Naive thymus-derived CD4-positive, alpha-beta T cell (primary cell): ENCODE data around the gene DBNL. TPM values are rescaled to one million over a fixed set of nuclear protein-coding genes. Genes with fewer than 3 reads are reported as not detected.

Source experiments
- ATAC-seq: fragments of 150-1000 bp; cut with Tn5 transposase; 2 replicates; pipeline ENCODE4 v1.10.0; 2021; ENCODE audit warnings: mild to moderate bottlenecking, moderate library complexity
- CTCF ChIA-PET: fragments of 350-600 bp; sonication (Branson Sonifier 250); formaldehyde crosslinking; loops from one replicate; lab custom pipeline; 2021; ENCODE audit warnings: antibody characterized with exemption; lab: Charles Lee
- POLR2A ChIA-PET: fragments of 350-600 bp; sonication (Branson Sonifier 250); formaldehyde crosslinking; loops from one replicate; lab custom pipeline; 2021; ENCODE audit warnings: antibody characterized with exemption, inconsistent platforms; lab: Charles Lee
- DNase-seq, 9 donors: peaks; one replicate each; pipeline versions ENCODE4 v3.0.0 to v3.0.0-alpha.2; 2020 to 2022; ENCODE audit warnings: mixed read lengths in 1 of 9
- H3K27ac ChIP-seq: one replicate; pipeline ENCODE4 v1.7.0; 2013; ENCODE audit warnings: mild to moderate bottlenecking, low read depth, low read length, moderate library complexity
- H3K27me3 ChIP-seq, 2 donors: one replicate each; pipeline ENCODE4 v1.7.0; 2013; ENCODE audit warnings: low read length in 2 of 2, mild to moderate bottlenecking in 2 of 2, moderate library complexity in 2 of 2; ENCODE audit not compliant: control insufficient read depth in 2 of 2, insufficient read depth in 2 of 2
- H3K36me3 ChIP-seq, 3 experiments: 1 replicate in 2 of 3; 2 replicates in 1 of 3; pipeline ENCODE4 v1.7.0; 2013; ENCODE audit warnings: low read length in 3 of 3, mild to moderate bottlenecking in 3 of 3, moderate library complexity in 1 of 3; ENCODE audit not compliant: insufficient read depth in 3 of 3, control insufficient read depth in 2 of 3
- H3K4me1 ChIP-seq, 2 donors: one replicate each; pipeline ENCODE4 v1.7.0; 2013; ENCODE audit warnings: low read length in 2 of 2, mild to moderate bottlenecking in 2 of 2, moderate library complexity in 1 of 2; ENCODE audit not compliant: control insufficient read depth in 2 of 2, insufficient read depth in 2 of 2
- H3K4me3 ChIP-seq: 2 replicates; pipeline ENCODE4 v1.7.0; 2013; ENCODE audit warnings: mild to moderate bottlenecking, low read length
- H3K9me3 ChIP-seq, 3 experiments: 1 replicate in 2 of 3; 2 replicates in 1 of 3; pipeline ENCODE4 v1.7.0; 2013; ENCODE audit warnings: low read length in 3 of 3; ENCODE audit not compliant: control insufficient read depth in 2 of 3
- H3K27ac Mint-ChIP-seq, 9 donors: one replicate each; pipeline ENCODE4 v1.8.0; 2020 to 2022; ENCODE audit warnings: mixed read lengths in 9 of 9, mild to moderate bottlenecking in 8 of 9, moderate library complexity in 5 of 9, inconsistent platforms in 2 of 9
- H3K27me3 Mint-ChIP-seq, 5 donors: one replicate each; pipeline ENCODE4 v1.8.0; 2021 to 2022; ENCODE audit warnings: mixed read lengths in 5 of 5, mild to moderate bottlenecking in 1 of 5
- H3K36me3 Mint-ChIP-seq, 5 donors: one replicate each; pipeline ENCODE4 v1.8.0; 2020 to 2022; ENCODE audit warnings: mixed read lengths in 5 of 5, mild to moderate bottlenecking in 3 of 5, inconsistent platforms in 1 of 5
- H3K4me1 Mint-ChIP-seq, 7 donors: one replicate each; pipeline ENCODE4 v1.8.0; 2020 to 2022; ENCODE audit warnings: mixed read lengths in 7 of 7, mild to moderate bottlenecking in 3 of 7, inconsistent platforms in 1 of 7
- H3K4me3 Mint-ChIP-seq, 10 donors: one replicate each; pipeline ENCODE4 v1.8.0; 2020 to 2022; ENCODE audit warnings: mild to moderate bottlenecking in 10 of 10, mixed read lengths in 10 of 10, moderate library complexity in 6 of 10, inconsistent platforms in 2 of 10
- H3K9me3 Mint-ChIP-seq, 11 donors: one replicate each; pipeline ENCODE4 v1.8.0; 2020 to 2022; ENCODE audit warnings: mixed read lengths in 11 of 11, mild to moderate bottlenecking in 4 of 11, inconsistent platforms in 1 of 11, moderate library complexity in 1 of 11
- intact Hi-C, 2 donors: fragments of 100-400 bp; cut with micrococcal nuclease; formaldehyde crosslinking; loops; one replicate each; pipeline ENCODE4 v1.15.1; 2023
- polyA plus RNA-seq, 2 donors: library from polyadenylated mRNA; unstranded; fragments of 300-500 nt; fragmentation: Illumina TruSeq; gene quantifications; one replicate each; pipeline ENCODE4 v1.2.3, GENCODE V29; 2021
- total RNA-seq, 6 experiments: library from RNA in 5 of 6; stranded (reverse) in 5 of 6; gene quantifications; 1 replicate in 5 of 6; 2 replicates in 1 of 6; pipeline ENCODE4 v1.2.3 and lab custom pipeline; 2021 to 2026

DBNL gene
- total and polyA plus RNA-seq, 7 experiments from 2014 or later = 112 to 217 (median 170) TPM

GRCh38 chr7:44060091-44060947 lies 15.8 kb downstream of the DBNL start:
- peaks cover 4 to 17% (median 12%) of the 10 kb centered on the region in 7 donors for H3K4me1 Mint-ChIP-seq
- peak overlapping the region in 4 of 9 donors; percentile 45 to 72 (median 52) for H3K27ac Mint-ChIP-seq
- H3K27me3 Mint-ChIP-seq = no peaks in the 10 kb centered on the region
- Histone ChIP-seq H3K9me3 (no peaks in the 10 kb centered on the region), H3K36me3 (peaks cover 4 to 71% (median 28%) of the 10 kb centered on the region in 3 experiments), H3K27me3 (no peaks in the 10 kb centered on the region), H3K27ac (no peak overlapping the region), H3K4me1 (peaks cover 0 to 7% of the 10 kb centered on the region in 2 donors), H3K4me3 (no peak overlapping the region)
- intact Hi-C loops = no loop called here
- peaks cover 0 to 3% (median 0%) of the 10 kb centered on the region in 11 donors for H3K9me3 Mint-ChIP-seq
- CTCF ChIA-PET = no interaction called here
- ATAC-seq (no peak), DNase-seq (no peak)
- POLR2A ChIA-PET = no interaction called here
- no peak overlapping the region for H3K4me3 Mint-ChIP-seq
- H3K36me3 Mint-ChIP-seq = peaks cover 3 to 43% (median 7%) of the 10 kb centered on the region in 5 donors

GRCh38 chr7:44060948-44061644 lies 16.6 kb downstream of the DBNL start:
- Histone ChIP-seq H3K27ac (no peak overlapping the region), H3K4me1 (peaks cover 0 to 10% of the 10 kb centered on the region in 2 donors), H3K9me3 (no peaks in the 10 kb centered on the region), H3K27me3 (no peaks in the 10 kb centered on the region), H3K4me3 (no peak overlapping the region), H3K36me3 (peaks cover 4 to 69% (median 28%) of the 10 kb centered on the region in 3 experiments)
- Mint-ChIP-seq H3K4me1 (peaks cover 1 to 19% (median 12%) of the 10 kb centered on the region in 7 donors), H3K36me3 (peaks cover 0 to 36% (median 7%) of the 10 kb centered on the region in 5 donors), H3K4me3 (no peak overlapping the region), H3K27me3 (no peaks in the 10 kb centered on the region), H3K9me3 (peaks cover 0 to 3% (median 0%) of the 10 kb centered on the region in 11 donors), H3K27ac (peak overlapping the region in 6 of 9 donors; percentile 11 to 53 (median 32))
- peak in 1 of 9 donors; percentile 4 for DNase-seq
- no peak for ATAC-seq
- intact Hi-C loops = no loop called here
- ChIA-PET POLR2A (interaction anchor here (7.6 kb wide), 1 partner anchor 9 kb away, joined by 63 read pairs; no protein-coding TSS in a partner anchor), CTCF (interaction anchor here (0.9 kb wide), 1 partner anchor 17 kb away, joined by 3 read pairs; no protein-coding TSS in a partner anchor)

- no peak overlapping the region for H3K27ac ChIP-seq
- no peaks in the 10 kb centered on the region for H3K27me3 ChIP-seq
- H3K4me1 ChIP-seq = peaks cover 0 to 16% of the 10 kb centered on the region in 2 donors
- peaks cover 4 to 63% (median 26%) of the 10 kb centered on the region in 3 experiments for H3K36me3 ChIP-seq
- H3K9me3 Mint-ChIP-seq = peaks cover 0 to 3% (median 0%) of the 10 kb centered on the region in 11 donors
- no peak overlapping the region for H3K4me3 ChIP-seq
- CTCF ChIA-PET = interaction anchor here (0.9 kb wide), 1 partner anchor 17 kb away, joined by 3 read pairs; no protein-coding TSS in a partner anchor
- H3K9me3 ChIP-seq = no peaks in the 10 kb centered on the region
- ATAC-seq = no peak
- peak overlapping the region in 5 of 9 donors; percentile 11 to 53 (median 31) for H3K27ac Mint-ChIP-seq
- no peaks in the 10 kb centered on the region for H3K27me3 Mint-ChIP-seq
- peaks cover 0 to 30% (median 7%) of the 10 kb centered on the region in 5 donors for H3K36me3 Mint-ChIP-seq
- POLR2A ChIA-PET = interaction anchor here (1.9 to 7.6 kb wide), 2 partner anchors 9 to 11 kb away, joined by 5 to 63 read pairs; no protein-coding TSS in a partner anchor
- intact Hi-C loops = no loop called here
- peaks cover 3 to 19% (median 13%) of the 10 kb centered on the region in 7 donors for H3K4me1 Mint-ChIP-seq
- no peak for DNase-seq
- H3K4me3 Mint-ChIP-seq = no peak overlapping the region
Observed at GRCh38 chr7:44061645-44062179, 17.2 kb downstream of the DBNL start.

- Mint-ChIP-seq H3K27ac (peak overlapping the region in 3 of 9 donors; percentile 14 to 53 (median 45)), H3K9me3 (peaks cover 0 to 4% (median 0%) of the 10 kb centered on the region in 11 donors), H3K36me3 (peaks cover 0 to 26% (median 7%) of the 10 kb centered on the region in 5 donors), H3K4me1 (peaks cover 7 to 24% (median 16%) of the 10 kb centered on the region in 7 donors), H3K4me3 (no peak overlapping the region), H3K27me3 (no peaks in the 10 kb centered on the region)
- Histone ChIP-seq H3K9me3 (no peaks in the 10 kb centered on the region), H3K27ac (no peak overlapping the region), H3K4me1 (peaks cover 0 to 18% of the 10 kb centered on the region in 2 donors), H3K27me3 (no peaks in the 10 kb centered on the region), H3K36me3 (peaks cover 4 to 57% (median 20%) of the 10 kb centered on the region in 3 experiments), H3K4me3 (no peak overlapping the region)
- ChIA-PET CTCF (interaction anchor here (0.9 kb wide), 1 partner anchor 16 kb away, joined by 3 read pairs; no protein-coding TSS in a partner anchor), POLR2A (interaction anchor here (0.6 to 7.6 kb wide), 3 partner anchors 10 to 510 kb away, joined by 3 to 63 read pairs (median 5); no protein-coding TSS in a partner anchor)
- intact Hi-C loops = no loop called here
- DNase-seq (no peak), ATAC-seq (no peak)
Observed at GRCh38 chr7:44062180-44062902, 17.8 kb downstream of the DBNL start.

GRCh38 chr7:44062903-44063295 lies 18.4 kb downstream of the DBNL start:
- peaks cover 4 to 51% (median 15%) of the 10 kb centered on the region in 3 experiments for H3K36me3 ChIP-seq
- H3K27ac Mint-ChIP-seq = peak overlapping the region in 5 of 9 donors; percentile 14 to 78 (median 45)
- no peak overlapping the region for H3K4me3 ChIP-seq
- CTCF ChIA-PET = interaction anchor here (0.7 kb wide), 1 partner anchor 459 kb away, joined by 3 read pairs; no protein-coding TSS in a partner anchor
- no peaks in the 10 kb centered on the region for H3K27me3 Mint-ChIP-seq
- no peaks in the 10 kb centered on the region for H3K9me3 ChIP-seq
- peaks cover 0 to 18% of the 10 kb centered on the region in 2 donors for H3K4me1 ChIP-seq
- ATAC-seq = no peak
- H3K36me3 Mint-ChIP-seq = peaks cover 0 to 21% (median 7%) of the 10 kb centered on the region in 5 donors
- no peak for DNase-seq
- H3K4me3 Mint-ChIP-seq = no peak overlapping the region
- no peak overlapping the region for H3K27ac ChIP-seq
- peaks cover 0 to 4% (median 0%) of the 10 kb centered on the region in 11 donors for H3K9me3 Mint-ChIP-seq
- POLR2A ChIA-PET = interaction anchor here (0.6 to 7.6 kb wide), 4 partner anchors 10 to 510 kb away, joined by 3 to 66 read pairs (median 34); partner anchors contain the start of gene DBNL
- no peaks in the 10 kb centered on the region for H3K27me3 ChIP-seq
- peaks cover 7 to 27% (median 22%) of the 10 kb centered on the region in 7 donors for H3K4me1 Mint-ChIP-seq
- intact Hi-C loops = no loop called here
